H1 (cell line): ENCODE results near the gene CUX1. TPM values are rescaled to one million over a fixed set of nuclear protein-coding genes. Genes with fewer than 3 reads are reported as not detected.

ENCODE experiments used
- CTCF ChIA-PET: fragments of 300-600 bp; sonication (Branson Sonifier 250); formaldehyde crosslinking; loops from one replicate; lab custom pipeline; 2021; ENCODE audit not compliant: partially characterized antibody; lab: Charles Lee
- POLR2A ChIA-PET: fragments of 300-600 bp; sonication (Branson Sonifier 250); formaldehyde crosslinking; loops from one replicate; lab custom pipeline; 2021; ENCODE audit warnings: inconsistent platforms; ENCODE audit not compliant: partially characterized antibody; lab: Charles Lee
- DNase-seq, 2 experiments: peaks; one replicate each; pipeline versions ENCODE4 v3.0.0 to v3.0.0-alpha.2; 2010 to 2022; ENCODE audit warnings: low spot score in 2 of 2, low read depth in 1 of 2, mixed read lengths in 1 of 2
- FAIRE-seq: peaks from 2 replicates; lab custom pipeline; 2011; peaks lifted over from hg19 to GRCh38; lab: Jason Lieb, UNC
- H2AFZ ChIP-seq: 2 replicates; pipeline ENCODE4 v1.8.1; 2012; ENCODE audit warnings: low read length, inconsistent platforms
- H2AK5ac ChIP-seq: 2 replicates; pipeline ENCODE4 v1.6.1; 2013; ENCODE audit warnings: low read depth, low read length
- H2BK120ac ChIP-seq: replicated peaks from 2 replicates; pipeline ENCODE3; 2013; ENCODE audit warnings: low read depth, low read length, inconsistent platforms
- H2BK12ac ChIP-seq: 2 replicates; pipeline ENCODE4 v1.6.1; 2013; ENCODE audit warnings: low read depth, low read length
- H2BK15ac ChIP-seq: 2 replicates; pipeline ENCODE4 v1.6.1; 2013; ENCODE audit warnings: low read length
- H2BK20ac ChIP-seq: 2 replicates; pipeline ENCODE4 v1.6.1; 2013; ENCODE audit warnings: low read length
- H2BK5ac ChIP-seq: 2 replicates; pipeline ENCODE4 v1.6.1; 2013; ENCODE audit warnings: low read depth, low read length
- H3K14ac ChIP-seq: 2 replicates; pipeline ENCODE4 v1.6.1; 2013; ENCODE audit warnings: inconsistent platforms; ENCODE audit not compliant: insufficient read length
- H3K18ac ChIP-seq: 2 replicates; pipeline ENCODE4 v1.6.1; 2013; ENCODE audit warnings: low read length; ENCODE audit errors: extremely low read depth
- H3K23ac ChIP-seq: 2 replicates; pipeline ENCODE4 v1.6.1; 2013; ENCODE audit warnings: inconsistent platforms; ENCODE audit not compliant: insufficient read length
- H3K23me2 ChIP-seq: 2 replicates; pipeline ENCODE4 v1.6.1; 2013; ENCODE audit warnings: low read depth, low read length
- H3K27ac ChIP-seq: 2 replicates; pipeline ENCODE4 v1.6.1; 2011; ENCODE audit warnings: low read depth, low read length, inconsistent platforms
- H3K27me3 ChIP-seq, 4 experiments: replicated peaks in 1 of 4; 1 replicate in 1 of 4; 2 replicates in 3 of 4; pipeline versions ENCODE4 v1.6.1 to v1.8.1; 2011 to 2013; ENCODE audit warnings: low read length in 3 of 4, mild to moderate bottlenecking in 3 of 4, inconsistent platforms in 2 of 4, mixed read lengths in 2 of 4, moderate library complexity in 1 of 4; ENCODE audit not compliant: control insufficient read depth in 3 of 4, insufficient read depth in 3 of 4; ENCODE audit errors: extremely low read depth in 1 of 4
- H3K36me3 ChIP-seq, 4 experiments: 2 replicates each; pipeline versions ENCODE4 v1.6.1 to v1.8.1; 2011 to 2013; ENCODE audit warnings: mild to moderate bottlenecking in 4 of 4, low read length in 3 of 4, moderate library complexity in 2 of 4, control low read depth in 1 of 4, inconsistent platforms in 1 of 4; ENCODE audit not compliant: insufficient read depth in 4 of 4, control insufficient read depth in 2 of 4
- H3K4ac ChIP-seq: replicated peaks from 2 replicates; pipeline ENCODE3; 2013; ENCODE audit warnings: low read length, low read depth, mixed read lengths, inconsistent platforms; ENCODE audit not compliant: insufficient read length
- H3K4me1 ChIP-seq, 4 experiments: replicated peaks in 1 of 4; 1 replicate in 1 of 4; 2 replicates in 3 of 4; pipeline versions ENCODE4 v1.6.1 to v1.8.1; 2011 to 2013; ENCODE audit warnings: low read length in 3 of 4, inconsistent platforms in 2 of 4, mixed read lengths in 1 of 4; ENCODE audit not compliant: insufficient read depth in 4 of 4, control insufficient read depth in 3 of 4
- H3K4me2 ChIP-seq, 2 experiments: 2 replicates each; pipeline versions ENCODE4 v1.6.1 to v1.8.1; 2011 to 2013; ENCODE audit warnings: low read depth in 2 of 2, low read length in 2 of 2, control low read depth in 1 of 2, inconsistent platforms in 1 of 2, mild to moderate bottlenecking in 1 of 2; ENCODE audit not compliant: insufficient read depth in 1 of 2
- H3K4me3 ChIP-seq, 4 experiments: fragments of 200-600, 300-600 bp in 1 of 4; sonication (generic), shearing (Covaris generic), sonication (Bioruptor Twin) in 1 of 4; 2 replicates each; pipeline versions ENCODE4 v1.5.1 to v1.8.1; 2011 to 2016; ENCODE audit warnings: low read length in 4 of 4, low read depth in 3 of 4, control low read depth in 2 of 4, inconsistent platforms in 2 of 4, mild to moderate bottlenecking in 2 of 4, mixed read lengths in 1 of 4, moderate library complexity in 1 of 4; ENCODE audit not compliant: insufficient read depth in 2 of 4; ENCODE audit errors: extremely low read depth in 1 of 4
- H3K56ac ChIP-seq: replicated peaks from 2 replicates; pipeline ENCODE3; 2013; ENCODE audit warnings: low read depth, mild to moderate bottlenecking, mixed read lengths, low read length, inconsistent platforms; ENCODE audit not compliant: insufficient read length
- H3K79me1 ChIP-seq: 2 replicates; pipeline ENCODE4 v1.6.1; 2013; ENCODE audit warnings: low read depth, low read length, control low read depth
- H3K79me2 ChIP-seq, 2 experiments: 2 replicates each; pipeline versions ENCODE4 v1.6.1 to v1.8.1; 2012 to 2013; ENCODE audit warnings: low read length in 2 of 2, mild to moderate bottlenecking in 2 of 2, inconsistent platforms in 1 of 2; ENCODE audit not compliant: insufficient read depth in 2 of 2, control insufficient read depth in 1 of 2
- H3K9ac ChIP-seq, 4 experiments: replicated peaks in 1 of 4; 1 replicate in 1 of 4; 2 replicates in 3 of 4; pipeline versions ENCODE4 v1.6.1 to v1.8.1; 2011 to 2013; ENCODE audit warnings: low read depth in 3 of 4, low read length in 3 of 4, control low read depth in 2 of 4, mild to moderate bottlenecking in 2 of 4, moderate library complexity in 2 of 4, inconsistent platforms in 1 of 4; ENCODE audit errors: extremely low read depth in 1 of 4
- H3K9me3 ChIP-seq, 2 experiments: 2 replicates each; pipeline versions ENCODE4 v1.6.1 to v1.8.1; 2012 to 2013; ENCODE audit warnings: mild to moderate bottlenecking in 2 of 2, moderate library complexity in 2 of 2, control low read depth in 1 of 2, inconsistent platforms in 1 of 2, low read depth in 1 of 2, low read length in 1 of 2, mixed read lengths in 1 of 2; ENCODE audit not compliant: insufficient read depth in 2 of 2
- H4K20me1 ChIP-seq, 2 experiments: replicated peaks in 1 of 2; 2 replicates each; pipeline versions ENCODE3 to v1.8.1; 2011 to 2013; ENCODE audit warnings: inconsistent platforms in 2 of 2, low read length in 2 of 2, mild to moderate bottlenecking in 1 of 2; ENCODE audit not compliant: insufficient read depth in 2 of 2, control insufficient read depth in 1 of 2
- H4K5ac ChIP-seq: 2 replicates; pipeline ENCODE4 v1.6.1; 2013; ENCODE audit warnings: low read length, low read depth, mixed read lengths, inconsistent platforms; ENCODE audit not compliant: insufficient read length
- H4K8ac ChIP-seq: 2 replicates; pipeline ENCODE4 v1.8.0; 2013; ENCODE audit warnings: mild to moderate bottlenecking, moderate library complexity, low read length, inconsistent platforms; ENCODE audit not compliant: insufficient read depth; ENCODE audit errors: extremely low read depth
- H4K91ac ChIP-seq: replicated peaks from 2 replicates; pipeline ENCODE3; 2013; ENCODE audit warnings: low read length, mixed read lengths, inconsistent platforms; ENCODE audit not compliant: insufficient read length
- CREB1 ChIP-seq: IDR thresholded peaks from 2 replicates; pipeline ENCODE4 v1.6.1; 2012; ENCODE audit warnings: inconsistent platforms
- CTCF ChIP-seq, 3 experiments: IDR thresholded peaks; 1 replicate in 2 of 3; 2 replicates in 1 of 3; pipeline versions ENCODE4 v1.5.1 to v1.6.1; 2011; ENCODE audit warnings: low read length in 3 of 3, mild to moderate bottlenecking in 3 of 3, inconsistent platforms in 2 of 3, low read depth in 1 of 3, moderate library complexity in 1 of 3; ENCODE audit not compliant: insufficient read depth in 1 of 3; ENCODE audit errors: control extremely low read depth in 1 of 3
- E2F6 ChIP-seq: IDR thresholded peaks from 2 replicates; pipeline ENCODE4 v1.6.1; 2012; ENCODE audit warnings: inconsistent platforms
- EZH2 ChIP-seq: fragments of 200-600 bp; sonication (generic); IDR thresholded peaks from 2 replicates; pipeline ENCODE4 v1.7.1; 2012; ENCODE audit warnings: low read depth, mild to moderate bottlenecking, moderate library complexity, low read length, inconsistent platforms; ENCODE audit not compliant: severe bottlenecking
- GTF2F1 ChIP-seq: IDR thresholded peaks from 2 replicates; pipeline ENCODE4 v1.6.1; 2012; ENCODE audit warnings: low read depth, low read length, improper control_type of control experiment, borderline replicate concordance
- NANOG ChIP-seq: IDR thresholded peaks from 2 replicates; pipeline ENCODE4 v1.6.1; 2011; ENCODE audit warnings: low read length, low read depth, mild to moderate bottlenecking, inconsistent platforms; ENCODE audit not compliant: insufficient read depth, poor library complexity, severe bottlenecking
- SAP30 ChIP-seq: fragments of 300-600 bp; sonication (generic); IDR thresholded peaks from 2 replicates; pipeline ENCODE4 v1.7.1; 2012; ENCODE audit warnings: low read length, moderate library complexity, mild to moderate bottlenecking, inconsistent platforms; ENCODE audit not compliant: insufficient read depth, insufficient replicate concordance
- SIN3A ChIP-seq, 2 experiments: IDR thresholded peaks in 1 of 2; conservative IDR thresholded peaks in 1 of 2; 2 replicates each; pipeline ENCODE4 v1.6.1; 2011 to 2012; ENCODE audit warnings: low read length in 2 of 2, improper control_type of control experiment in 1 of 2, low read depth in 1 of 2, mild to moderate bottlenecking in 1 of 2
- SRF ChIP-seq: IDR thresholded peaks from 2 replicates; pipeline ENCODE4 v1.6.1; 2011; ENCODE audit warnings: mild to moderate bottlenecking, low read depth, low read length, moderate library complexity
- WGBS, 2 experiments: shearing (Covaris generic) in 1 of 2; methylation state at CpG; one replicate each; pipeline versions ENCODE4 v1.1.6 to v1.1.7; 2013 to 2015; ENCODE audit warnings: low lambda C conversion rate in 2 of 2, mixed read lengths in 2 of 2, inconsistent platforms in 1 of 2, low coverage in 1 of 2, missing lambda C conversion rate in 1 of 2; ENCODE audit not compliant: insufficient replicate concordance in 2 of 2, insufficient coverage in 1 of 2, insufficient read length in 1 of 2; ENCODE audit errors: extremely low coverage in 1 of 2, missing lambda C conversion rate in 1 of 2; 5-methylcytosine and 5-hydroxymethylcytosine counted together
- polyA plus RNA-seq, 7 experiments: library from polyadenylated mRNA; depleted of rRNA in 3 of 7; stranded (reverse) in 5 of 7; unstranded in 2 of 7; fragments of >200 nt in 5 of 7; fragments of 200-250 nt in 2 of 7; gene quantifications; 1 replicate in 5 of 7; 2 replicates in 1 of 7; 4 replicates in 1 of 7; pipeline versions ENCODE4 v1.2.1 to v1.2.3, GENCODE V29; 2011 to 2013; ENCODE audit warnings: missing spikeins in 2 of 7, mixed read lengths in 2 of 7
- total RNA-seq: library from RNA; stranded (reverse); fragmentation: NEBNext Ultra II Directional; extraction: Animal tissue kit (Norgen Biotek cat#: 25700); gene quantifications from 2 replicates; pipeline ENCODE4 v1.2.1, GENCODE V29; 2021

CUX1 gene
- total and polyA plus RNA-seq, 2 of the 8 experiments (the other 6 are each of a cell fraction or from before 2014, with no cell fraction given): 21.6 to 65.9 TPM

- no peak overlapping the region for H2BK15ac ChIP-seq
- no peak overlapping the region for H3K4me2 ChIP-seq
- H2BK5ac ChIP-seq: no peak overlapping the region
- FAIRE-seq (no peak), DNase-seq (no peak)
- H3K79me2 ChIP-seq: no peaks in the 10 kb centered on the region
- no peaks in the 10 kb centered on the region for H3K79me1 ChIP-seq
- no peak overlapping the region for H3K18ac ChIP-seq
- no peak overlapping the region for H4K91ac ChIP-seq
- no peak overlapping the region for H3K14ac ChIP-seq
- H3K9me3 ChIP-seq: no peaks in the 10 kb centered on the region
- H4K20me1 ChIP-seq: no peaks in the 10 kb centered on the region
- H3K56ac ChIP-seq: no peak overlapping the region
- no peak overlapping the region for H3K4me3 ChIP-seq
- H4K8ac ChIP-seq: no peak overlapping the region
- TF ChIP-seq GTF2F1 (no peak), CTCF (IDR thresholded peaks at IDR 0.05; ENCODE audit: control extremely low read depth in 1 of 3, insufficient read depth in 1 of 3, low read depth in 1 of 3, low read length in 3 of 3) (no peak), CREB1 (no peak), SRF (no peak), EZH2 (no peak), NANOG (no peak), E2F6 (no peak), SIN3A (conservative IDR thresholded peaks at IDR 0.05 in 1 of 2, IDR thresholded peaks at IDR 0.05 in 1 of 2; ENCODE audit: low read depth in 1 of 2, low read length in 2 of 2) (no peak), SAP30 (no peak)
- TF ChIP-seq, all 59 proteins: peak for 0
- ChIA-PET CTCF (interaction anchor here (0.9 to 7.5 kb wide), 11 partner anchors 8 to 586 kb away, joined by 3 to 118 read pairs (median 4); partner anchors contain the start of gene PRKRIP1), POLR2A (interaction anchor here (1.5 kb wide), 1 partner anchor 116 kb away, joined by 3 read pairs; no protein-coding TSS in a partner anchor)
- Histone ChIP-seq H3K27me3 (peaks cover 0 to 4% (median 2%) of the 10 kb centered on the region in 4 experiments; a peak in 3 of 7 replicates), H3K23ac (no peak overlapping the region), H2BK12ac (no peak overlapping the region), H3K4ac (no peak overlapping the region), H3K23me2 (no peaks in the 10 kb centered on the region; the same call in 1 of the 2 replicates), H2BK120ac (no peak overlapping the region), H2AFZ (no peak overlapping the region), H3K9ac (no peak overlapping the region), H3K27ac (no peak overlapping the region), H2AK5ac (no peak overlapping the region), H2BK20ac (no peak overlapping the region), H3K4me1 (peaks cover 2 to 12% (median 5%) of the 10 kb centered on the region in 4 experiments), H4K5ac (no peak overlapping the region), H3K36me3 (no peaks in the 10 kb centered on the region)
- 90% methylated on average over 4 of the region's 5 CpGs; no CpG with 5 or more reads in 1 of the 2 experiments for WGBS, 2 experiments
These were observed 463.1 kb downstream of the CUX1 start for GRCh38 chr7:102280521-102280920.
